H9 (cell line): Measurements from ENCODE around the gene MRPS27. TPM values are rescaled to one million over a fixed set of nuclear protein-coding genes. Genes with fewer than 3 reads are reported as not detected.

Experiments
- DNase-seq: peaks from one replicate; pipeline ENCODE4 v3.0.0-alpha.2; 2017
- H2AFZ ChIP-seq: one replicate; pipeline ENCODE4 v1.6.1; 2013; ENCODE audit warnings: mild to moderate bottlenecking, low read length, control low read depth, moderate library complexity
- H2AK5ac ChIP-seq: 2 replicates; pipeline ENCODE4 v1.6.1; 2013; ENCODE audit warnings: low read length, control low read depth, mixed read lengths; ENCODE audit not compliant: insufficient read length
- H2BK120ac ChIP-seq: one replicate; pipeline ENCODE4 v1.6.1; 2013; ENCODE audit warnings: low read depth, mild to moderate bottlenecking, low read length, control low read depth, inconsistent platforms; ENCODE audit not compliant: poor library complexity, severe bottlenecking
- H2BK12ac ChIP-seq: 2 replicates; pipeline ENCODE4 v1.6.1; 2013; ENCODE audit warnings: low read length, control low read depth, mixed read lengths, low read depth; ENCODE audit not compliant: insufficient read length
- H2BK15ac ChIP-seq: 2 replicates; pipeline ENCODE4 v1.6.1; 2013; ENCODE audit warnings: low read depth, low read length, control low read depth
- H2BK20ac ChIP-seq: one replicate; pipeline ENCODE4 v1.6.1; 2013; ENCODE audit warnings: low read depth, mild to moderate bottlenecking, low read length, control low read depth, inconsistent platforms; ENCODE audit not compliant: poor library complexity, severe bottlenecking
- H2BK5ac ChIP-seq: 2 replicates; pipeline ENCODE4 v1.6.1; 2013; ENCODE audit warnings: low read length, control low read depth, mixed read lengths; ENCODE audit not compliant: insufficient read length
- H3K14ac ChIP-seq: 2 replicates; pipeline ENCODE4 v1.6.1; 2013; ENCODE audit warnings: low read length, control low read depth; ENCODE audit not compliant: insufficient read depth
- H3K18ac ChIP-seq: 2 replicates; pipeline ENCODE4 v1.6.1; 2013; ENCODE audit warnings: low read depth, mild to moderate bottlenecking, mixed read lengths, low read length, control low read depth; ENCODE audit not compliant: insufficient read length
- H3K23ac ChIP-seq: 2 replicates; pipeline ENCODE4 v1.6.1; 2013; ENCODE audit warnings: low read length, control low read depth, mixed read lengths, low read depth; ENCODE audit not compliant: insufficient read length
- H3K23me2 ChIP-seq: 2 replicates; pipeline ENCODE4 v1.6.1; 2013; ENCODE audit warnings: low read depth, mild to moderate bottlenecking, mixed read lengths, low read length, control low read depth; ENCODE audit not compliant: insufficient read length, poor library complexity, severe bottlenecking
- H3K27ac ChIP-seq: 2 replicates; pipeline ENCODE4 v1.5.1; 2013; ENCODE audit warnings: low read length, control low read depth, mixed read lengths, low read depth; ENCODE audit not compliant: insufficient read length
- H3K27me3 ChIP-seq: 2 replicates; pipeline ENCODE4 v1.6.1; 2013; ENCODE audit warnings: low read length, control low read depth, inconsistent platforms; ENCODE audit not compliant: insufficient read depth
- H3K4ac ChIP-seq: 2 replicates; pipeline ENCODE4 v1.6.1; 2013; ENCODE audit warnings: low read depth, mild to moderate bottlenecking, control low read depth, inconsistent platforms, low read length, moderate library complexity
- H3K4me1 ChIP-seq: 2 replicates; pipeline ENCODE4 v1.6.1; 2013; ENCODE audit warnings: low read length, control low read depth, inconsistent platforms; ENCODE audit not compliant: insufficient read depth
- H3K4me2 ChIP-seq: 2 replicates; pipeline ENCODE4 v1.6.1; 2013; ENCODE audit warnings: low read length, control low read depth, mixed read lengths; ENCODE audit not compliant: insufficient read length, insufficient read depth
- H3K56ac ChIP-seq: 2 replicates; pipeline ENCODE4 v1.6.1; 2013; ENCODE audit warnings: low read depth, mild to moderate bottlenecking, mixed read lengths, low read length, control low read depth; ENCODE audit not compliant: insufficient read length
- H3K79me1 ChIP-seq: 2 replicates; pipeline ENCODE4 v1.6.1; 2013; ENCODE audit warnings: low read depth, mild to moderate bottlenecking, moderate library complexity, low read length, control low read depth, inconsistent platforms; ENCODE audit not compliant: insufficient read depth, poor library complexity, severe bottlenecking
- H3K79me2 ChIP-seq: 2 replicates; pipeline ENCODE4 v1.6.1; 2013; ENCODE audit warnings: low read length, control low read depth, inconsistent platforms; ENCODE audit not compliant: insufficient read depth
- H3K9ac ChIP-seq: 2 replicates; pipeline ENCODE4 v1.6.1; 2013; ENCODE audit warnings: low read length, control low read depth, mixed read lengths; ENCODE audit not compliant: insufficient read length; ENCODE audit errors: extremely low read depth
- H3K9me3 ChIP-seq: one replicate; pipeline ENCODE4 v1.6.1; 2013; ENCODE audit warnings: low read depth, low read length, inconsistent platforms; ENCODE audit not compliant: control insufficient read depth
- H3T11ph ChIP-seq: one replicate; pipeline ENCODE4 v1.6.1; 2013; ENCODE audit warnings: mild to moderate bottlenecking, low read length, control low read depth, inconsistent platforms
- H4K20me1 ChIP-seq: one replicate; pipeline ENCODE4 v1.6.1; 2013; ENCODE audit not compliant: control insufficient read depth, insufficient read length, insufficient read depth
- H4K5ac ChIP-seq: 2 replicates; pipeline ENCODE4 v1.6.1; 2013; ENCODE audit warnings: low read depth, mild to moderate bottlenecking, mixed read lengths, low read length, control low read depth; ENCODE audit not compliant: insufficient read length
- H4K8ac ChIP-seq: replicated peaks from 2 replicates; pipeline ENCODE4 v1.6.1; 2013; ENCODE audit warnings: low read length, control low read depth, mixed read lengths, low read depth; ENCODE audit not compliant: insufficient read length
- H4K91ac ChIP-seq: 2 replicates; pipeline ENCODE4 v1.6.1; 2013; ENCODE audit warnings: low read depth, mild to moderate bottlenecking, moderate library complexity, mixed read lengths, low read length, control low read depth; ENCODE audit not compliant: insufficient read length
- H3K27ac Mint-ChIP-seq, 3 experiments: 2 replicates in 2 of 3; 3 replicates in 1 of 3; pipeline ENCODE4 v1.8.0; 2020 to 2021; ENCODE audit warnings: mixed read lengths in 3 of 3, mild to moderate bottlenecking in 1 of 3, moderate library complexity in 1 of 3
- H3K27me3 Mint-ChIP-seq: 2 replicates; pipeline ENCODE4 v1.8.0; 2021; ENCODE audit warnings: low read depth, mild to moderate bottlenecking, moderate library complexity, mixed read lengths
- H3K36me3 Mint-ChIP-seq, 3 experiments: 2 replicates in 2 of 3; 3 replicates in 1 of 3; pipeline ENCODE4 v1.8.0; 2020 to 2021; ENCODE audit warnings: low read depth in 3 of 3, mixed read lengths in 3 of 3; ENCODE audit not compliant: insufficient read depth in 1 of 3
- H3K4me1 Mint-ChIP-seq, 2 experiments: 2 replicates each; pipeline ENCODE4 v1.8.0; 2020; ENCODE audit warnings: mixed read lengths in 2 of 2
- H3K4me3 Mint-ChIP-seq, 2 experiments: 2 replicates in 1 of 2; 3 replicates in 1 of 2; pipeline ENCODE4 v1.8.0; 2020 to 2021; ENCODE audit warnings: mild to moderate bottlenecking in 2 of 2, mixed read lengths in 2 of 2, moderate library complexity in 1 of 2
- H3K9me3 Mint-ChIP-seq, 2 experiments: 2 replicates in 1 of 2; 3 replicates in 1 of 2; pipeline ENCODE4 v1.8.0; 2020; ENCODE audit warnings: mild to moderate bottlenecking in 2 of 2, mixed read lengths in 2 of 2, moderate library complexity in 1 of 2
- WGBS: extraction: QIAGEN DNeasy Blood & Tissue Kit; methylation state at CpG from one replicate; pipeline ENCODE4 v1.1.7; 2013; ENCODE audit warnings: missing lambda C conversion rate, low lambda C conversion rate, mixed read lengths; ENCODE audit not compliant: insufficient read length; ENCODE audit errors: extremely low coverage; 5-methylcytosine and 5-hydroxymethylcytosine counted together
- total RNA-seq: library from RNA; stranded (reverse); gene quantifications from 2 replicates; pipeline ENCODE4 v1.2.1, GENCODE V29; 2021
- TF ChIP-seq, protein P1 (sequence below): fragments of 200-600 bp; sonication (generic); conservative IDR thresholded peaks from 3 replicates; pipeline ENCODE4 v1.8.0; 2021; ENCODE audit warnings: antibody characterized with exemption, mild to moderate bottlenecking

The MRPS27 gene
- total RNA-seq, 1 experiment from 2014 or later = 83.3 TPM

DNA sequence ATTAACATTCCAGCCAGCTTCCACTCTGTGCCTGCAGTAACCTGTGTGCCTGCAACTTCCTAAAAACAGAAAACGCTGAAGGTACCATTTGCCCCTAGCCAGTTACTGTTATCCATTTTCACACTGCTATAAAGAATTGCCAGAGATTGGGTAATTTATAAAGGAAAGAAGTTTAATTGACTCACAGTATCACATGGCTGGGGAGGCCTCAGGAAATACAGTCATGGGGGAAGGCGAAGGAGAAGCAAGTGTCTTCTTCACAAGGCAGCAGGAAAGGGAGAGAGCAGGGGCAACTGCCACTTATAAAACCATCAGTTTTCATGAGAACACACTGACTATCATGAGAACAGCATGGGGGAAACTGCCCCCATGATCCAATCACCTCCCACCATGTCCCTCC is 31.3 kb upstream of the MRPS27 start:
- Histone ChIP-seq H3K9ac (no peak overlapping the region), H3K4ac (no peak overlapping the region), H2AK5ac (no peak overlapping the region), H2BK15ac (no peak overlapping the region), H3K4me1 (no peaks in the 10 kb centered on the region), H2BK12ac (no peak overlapping the region), H3K56ac (no peak overlapping the region), H2AFZ (no peak overlapping the region), H4K5ac (no peak overlapping the region), H3K27me3 (no peaks in the 10 kb centered on the region), H3K14ac (no peak overlapping the region), H4K8ac (no peak overlapping the region), H2BK120ac (no peak overlapping the region), H3K27ac (no peak overlapping the region), H3K79me2 (no peaks in the 10 kb centered on the region), H4K91ac (no peak overlapping the region), H2BK20ac (no peak overlapping the region), H2BK5ac (no peak overlapping the region), H3T11ph (no peak overlapping the region), H4K20me1 (no peaks in the 10 kb centered on the region), H3K23ac (no peak overlapping the region), H3K79me1 (no peaks in the 10 kb centered on the region), H3K18ac (no peak overlapping the region), H3K4me2 (no peak overlapping the region), H3K23me2 (no peaks in the 10 kb centered on the region), H3K9me3 (no peaks in the 10 kb centered on the region)
- H3K27me3 Mint-ChIP-seq = no peaks in the 10 kb centered on the region
- no peaks in the 10 kb centered on the region for H3K9me3 Mint-ChIP-seq
- TF ChIP-seq, protein P1, sequence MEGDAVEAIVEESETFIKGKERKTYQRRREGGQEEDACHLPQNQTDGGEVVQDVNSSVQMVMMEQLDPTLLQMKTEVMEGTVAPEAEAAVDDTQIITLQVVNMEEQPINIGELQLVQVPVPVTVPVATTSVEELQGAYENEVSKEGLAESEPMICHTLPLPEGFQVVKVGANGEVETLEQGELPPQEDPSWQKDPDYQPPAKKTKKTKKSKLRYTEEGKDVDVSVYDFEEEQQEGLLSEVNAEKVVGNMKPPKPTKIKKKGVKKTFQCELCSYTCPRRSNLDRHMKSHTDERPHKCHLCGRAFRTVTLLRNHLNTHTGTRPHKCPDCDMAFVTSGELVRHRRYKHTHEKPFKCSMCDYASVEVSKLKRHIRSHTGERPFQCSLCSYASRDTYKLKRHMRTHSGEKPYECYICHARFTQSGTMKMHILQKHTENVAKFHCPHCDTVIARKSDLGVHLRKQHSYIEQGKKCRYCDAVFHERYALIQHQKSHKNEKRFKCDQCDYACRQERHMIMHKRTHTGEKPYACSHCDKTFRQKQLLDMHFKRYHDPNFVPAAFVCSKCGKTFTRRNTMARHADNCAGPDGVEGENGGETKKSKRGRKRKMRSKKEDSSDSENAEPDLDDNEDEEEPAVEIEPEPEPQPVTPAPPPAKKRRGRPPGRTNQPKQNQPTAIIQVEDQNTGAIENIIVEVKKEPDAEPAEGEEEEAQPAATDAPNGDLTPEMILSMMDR = no peak
- H3K4me3 Mint-ChIP-seq = no peak overlapping the region
- no peak overlapping the region for H3K27ac Mint-ChIP-seq
- WGBS = no CpG with 5 or more reads among the region's 2 CpGs
- no peaks in the 10 kb centered on the region for H3K4me1 Mint-ChIP-seq
- no peak for DNase-seq
- H3K36me3 Mint-ChIP-seq = peaks cover 0 to 7% (median 2%) of the 10 kb centered on the region in 3 experiments; a peak in 2 of 7 replicates
